CD4-positive, alpha-beta T cell (primary cell): ENCODE measurements around the gene KCNJ15. TPM values are rescaled to one million over a fixed set of nuclear protein-coding genes. Genes with fewer than 3 reads are reported as not detected.

ENCODE experiments used
- ATAC-seq: fragments of 200-7000 bp; cut with Tn5 transposase; one replicate; pipeline ENCODE4 v1.10.0; 2022; ENCODE audit warnings: mild to moderate bottlenecking; ENCODE audit not compliant: poor library complexity
- CTCF ChIA-PET: fragments of 350-600 bp; sonication (Branson Sonifier 250); formaldehyde crosslinking; loops from one replicate; lab custom pipeline; 2021; ENCODE audit warnings: antibody characterized with exemption, inconsistent platforms; lab: Charles Lee
- POLR2A ChIA-PET: fragments of 350-600 bp; sonication (Branson Sonifier 250); formaldehyde crosslinking; loops from one replicate; lab custom pipeline; 2021; ENCODE audit warnings: antibody characterized with exemption, inconsistent platforms; lab: Charles Lee
- DNase-seq, 14 experiments: peaks; one replicate each; pipeline ENCODE4 v3.0.0-alpha.2; 2013 to 2020; ENCODE audit warnings: mixed read lengths in 2 of 14
- H3K27ac ChIP-seq, 2 donors: one replicate each; pipeline versions ENCODE4 v1.5.1 to v1.7.0; 2013; ENCODE audit warnings: low read length in 2 of 2, low read depth in 1 of 2, mild to moderate bottlenecking in 1 of 2
- H3K27me3 ChIP-seq, 2 experiments: 1 replicate in 1 of 2; 2 replicates in 1 of 2; pipeline versions ENCODE4 v1.6.1 to v1.7.0; 2013; ENCODE audit warnings: low read length in 2 of 2, control low read depth in 1 of 2, mild to moderate bottlenecking in 1 of 2, moderate library complexity in 1 of 2; ENCODE audit not compliant: insufficient read depth in 2 of 2, control insufficient read depth in 1 of 2
- H3K36me3 ChIP-seq: one replicate; pipeline ENCODE4 v1.6.1; 2013; ENCODE audit warnings: low read length, control low read depth; ENCODE audit not compliant: insufficient read depth
- H3K4me1 ChIP-seq: one replicate; pipeline ENCODE4 v1.6.1; 2013; ENCODE audit warnings: low read length, control low read depth; ENCODE audit not compliant: insufficient read depth
- H3K4me3 ChIP-seq: one replicate; pipeline ENCODE4 v1.5.1; 2013; ENCODE audit warnings: mild to moderate bottlenecking, low read length, moderate library complexity
- H3K9me3 ChIP-seq, 2 experiments: 1 replicate in 1 of 2; 2 replicates in 1 of 2; pipeline versions ENCODE4 v1.6.1 to v1.7.0; 2013; ENCODE audit warnings: low read length in 2 of 2, mild to moderate bottlenecking in 2 of 2, control low read depth in 1 of 2, moderate library complexity in 1 of 2; ENCODE audit not compliant: control insufficient read depth in 1 of 2, insufficient read depth in 1 of 2
- H3K27ac Mint-ChIP-seq: one replicate; pipeline ENCODE4 v1.8.0; 2020; ENCODE audit warnings: mixed read lengths
- H3K27me3 Mint-ChIP-seq: one replicate; pipeline ENCODE4 v1.8.0; 2021; ENCODE audit warnings: mixed read lengths
- H3K36me3 Mint-ChIP-seq: one replicate; pipeline ENCODE4 v1.8.0; 2021; ENCODE audit warnings: low read depth, mixed read lengths
- H3K4me1 Mint-ChIP-seq: one replicate; pipeline ENCODE4 v1.8.0; 2021; ENCODE audit warnings: low read depth, mixed read lengths
- H3K4me3 Mint-ChIP-seq: one replicate; pipeline ENCODE4 v1.8.0; 2020; ENCODE audit warnings: mild to moderate bottlenecking, mixed read lengths
- H3K9me3 Mint-ChIP-seq: one replicate; pipeline ENCODE4 v1.8.0; 2020; ENCODE audit warnings: mixed read lengths
- intact Hi-C, 2 experiments: fragments of 100-400 bp; cut with DNase I in 1 of 2; cut with micrococcal nuclease in 1 of 2; formaldehyde crosslinking; loops; one replicate each; pipeline versions ENCODE4 v1.15.1 to v1.9.0; 2023 to 2025; cut with DNase I, micrococcal nuclease
- total RNA-seq, 174 experiments: library from RNA in 2 of 174; stranded (reverse) in 2 of 174; gene quantifications; one replicate each; pipeline ENCODE4 v1.2.3 and lab custom pipeline; 2021 to 2026
- TF ChIP-seq, protein P1 (sequence below): fragments of 200-600 bp; IDR thresholded peaks from one replicate; pipeline ENCODE4 v1.8.0; 2022; ENCODE audit warnings: antibody characterized with exemption, mild to moderate bottlenecking

KCNJ15 gene
- total RNA-seq, 2 experiments from 2014 or later = 0.19 TPM; not detected in 1

GRCh38 chr21:38249696-38250278, 7.0 kb upstream of the KCNJ15 start:
- Mint-ChIP-seq H3K36me3 (no peaks in the 10 kb centered on the region), H3K4me3 (no peak overlapping the region), H3K27me3 (no peaks in the 10 kb centered on the region), H3K4me1 (peaks cover 8% of the 10 kb centered on the region), H3K27ac (no peak overlapping the region), H3K9me3 (no peaks in the 10 kb centered on the region)
- ATAC-seq = no peak
- no peak overlapping the region for H3K4me3 ChIP-seq
- POLR2A ChIA-PET = interaction anchor here (0.6 kb wide), 1 partner anchor 939 kb away, joined by 3 read pairs; no protein-coding TSS in a partner anchor
- intact Hi-C loops = no loop called here
- H3K4me1 ChIP-seq = peaks cover 5% of the 10 kb centered on the region
- no peak overlapping the region for H3K27ac ChIP-seq
- CTCF ChIA-PET = no interaction called here
- TF ChIP-seq, protein P1, sequence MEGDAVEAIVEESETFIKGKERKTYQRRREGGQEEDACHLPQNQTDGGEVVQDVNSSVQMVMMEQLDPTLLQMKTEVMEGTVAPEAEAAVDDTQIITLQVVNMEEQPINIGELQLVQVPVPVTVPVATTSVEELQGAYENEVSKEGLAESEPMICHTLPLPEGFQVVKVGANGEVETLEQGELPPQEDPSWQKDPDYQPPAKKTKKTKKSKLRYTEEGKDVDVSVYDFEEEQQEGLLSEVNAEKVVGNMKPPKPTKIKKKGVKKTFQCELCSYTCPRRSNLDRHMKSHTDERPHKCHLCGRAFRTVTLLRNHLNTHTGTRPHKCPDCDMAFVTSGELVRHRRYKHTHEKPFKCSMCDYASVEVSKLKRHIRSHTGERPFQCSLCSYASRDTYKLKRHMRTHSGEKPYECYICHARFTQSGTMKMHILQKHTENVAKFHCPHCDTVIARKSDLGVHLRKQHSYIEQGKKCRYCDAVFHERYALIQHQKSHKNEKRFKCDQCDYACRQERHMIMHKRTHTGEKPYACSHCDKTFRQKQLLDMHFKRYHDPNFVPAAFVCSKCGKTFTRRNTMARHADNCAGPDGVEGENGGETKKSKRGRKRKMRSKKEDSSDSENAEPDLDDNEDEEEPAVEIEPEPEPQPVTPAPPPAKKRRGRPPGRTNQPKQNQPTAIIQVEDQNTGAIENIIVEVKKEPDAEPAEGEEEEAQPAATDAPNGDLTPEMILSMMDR = no peak
- DNase-seq = no peak
- H3K9me3 ChIP-seq = no peaks in the 10 kb centered on the region
- H3K27me3 ChIP-seq = peaks cover 0 to 2% of the 10 kb centered on the region in 2 experiments
- no peaks in the 10 kb centered on the region for H3K36me3 ChIP-seq

DNA sequence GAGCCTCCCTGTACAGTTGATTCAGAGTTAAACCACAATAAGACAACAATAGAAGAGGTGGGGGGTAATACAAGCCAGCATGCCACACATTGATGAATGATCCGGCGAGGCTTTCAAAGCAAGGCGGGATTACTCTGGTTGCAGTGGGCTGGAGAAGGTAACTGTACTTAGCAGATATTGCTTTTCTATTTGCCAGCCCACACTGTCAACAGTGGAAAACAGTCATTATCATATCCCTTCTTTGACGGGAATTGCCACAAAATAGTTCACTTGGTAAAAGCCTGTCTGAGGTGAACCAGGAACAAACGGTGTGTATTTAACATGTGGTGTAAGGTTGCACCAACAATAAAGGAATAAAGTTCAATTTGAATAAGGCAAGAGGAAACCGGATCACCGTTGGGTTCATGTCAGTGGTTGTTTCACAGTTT, 5.8 kb upstream of the KCNJ15 start:
- H3K36me3 Mint-ChIP-seq = no peaks in the 10 kb centered on the region
- H3K4me3 Mint-ChIP-seq = no peak overlapping the region
- Histone ChIP-seq H3K4me1 (no peaks in the 10 kb centered on the region), H3K27ac (no peak overlapping the region), H3K4me3 (no peak overlapping the region), H3K27me3 (peaks cover 0 to 2% of the 10 kb centered on the region in 2 experiments), H3K9me3 (no peaks in the 10 kb centered on the region), H3K36me3 (no peaks in the 10 kb centered on the region)
- no peaks in the 10 kb centered on the region for H3K27me3 Mint-ChIP-seq
- H3K4me1 Mint-ChIP-seq = no peaks in the 10 kb centered on the region
- DNase-seq (no peak), ATAC-seq (no peak)
- intact Hi-C loops = no loop called here
- H3K9me3 Mint-ChIP-seq = no peaks in the 10 kb centered on the region
- CTCF ChIA-PET = no interaction called here
- TF ChIP-seq, protein P1 = no peak
- no peak overlapping the region for H3K27ac Mint-ChIP-seq
- POLR2A ChIA-PET = no interaction called here

DNA sequence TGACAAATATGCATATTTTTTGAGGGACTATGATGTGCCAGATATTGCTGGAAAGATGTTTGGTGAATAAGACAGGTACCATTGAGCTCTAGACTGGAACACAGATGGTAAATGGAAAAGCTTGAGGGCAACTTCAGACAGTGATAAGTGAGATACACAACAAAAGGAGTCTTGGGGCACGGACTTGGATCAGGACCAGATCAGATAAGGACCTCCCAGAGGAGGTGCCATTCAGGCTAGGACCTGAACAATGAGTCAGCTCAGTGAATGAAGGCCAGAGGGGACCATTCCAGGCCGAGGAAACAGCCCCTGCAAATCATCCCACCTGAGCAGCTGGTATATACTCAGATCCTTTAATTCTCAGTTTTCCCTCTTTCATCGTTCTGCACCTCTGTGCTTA, 1.8 kb upstream of the KCNJ15 start:
- no peaks in the 10 kb centered on the region for H3K9me3 Mint-ChIP-seq
- H3K4me3 Mint-ChIP-seq = no peak overlapping the region
- Histone ChIP-seq H3K9me3 (no peaks in the 10 kb centered on the region), H3K4me1 (no peaks in the 10 kb centered on the region), H3K4me3 (no peak overlapping the region), H3K27ac (no peak overlapping the region), H3K36me3 (no peaks in the 10 kb centered on the region), H3K27me3 (peaks cover 0 to 2% of the 10 kb centered on the region in 2 experiments)
- no peak overlapping the region for H3K27ac Mint-ChIP-seq
- DNase-seq (no peak), ATAC-seq (no peak)
- intact Hi-C loops = no loop called here
- POLR2A ChIA-PET = no interaction called here
- H3K4me1 Mint-ChIP-seq = no peaks in the 10 kb centered on the region
- H3K27me3 Mint-ChIP-seq = peaks cover 5% of the 10 kb centered on the region
- TF ChIP-seq, protein P1 = no peak
- CTCF ChIA-PET = interaction anchor here (1.0 kb wide), 1 partner anchor 101 kb away, joined by 3 read pairs; no protein-coding TSS in a partner anchor
- H3K36me3 Mint-ChIP-seq = no peaks in the 10 kb centered on the region
